PC-3 (cell line): ENCODE results near the gene RGS7BP. TPM values are rescaled to one million over a fixed set of nuclear protein-coding genes. Genes with fewer than 3 reads are reported as not detected.

Experiments
- ATAC-seq: fragments of 200-7000 bp; cut with Tn5 transposase; 2 replicates; pipeline ENCODE4 v1.9.1; 2020; ENCODE audit warnings: mild to moderate bottlenecking, moderate library complexity
- BruUV-seq: library from RNA; stranded (reverse); fragments of 400-500 nt; replicated peaks from 2 replicates; lab custom pipeline; 2021; lab: Mats Ljungman, UMichigan
- CTCF ChIA-PET: fragments of 300-600 bp; sonication (Branson Sonifier 250); formaldehyde crosslinking; loops from one replicate; lab custom pipeline; 2022; ENCODE audit warnings: antibody characterized with exemption; lab: Charles Lee
- POLR2A ChIA-PET: fragments of 300-600 bp; sonication (Branson Sonifier 250); formaldehyde crosslinking; loops from one replicate; lab custom pipeline; 2022; ENCODE audit warnings: antibody characterized with exemption; ENCODE audit not compliant: unreplicated experiment; lab: Charles Lee
- DNase-seq: peaks from one replicate; pipeline ENCODE4 v3.0.0-alpha.2; 2015
- H2AFZ ChIP-seq: fragments of 300-600 bp; sonication (generic); 2 replicates; pipeline ENCODE4 v1.6.0; 2016; ENCODE audit warnings: antibody characterized with exemption, low read length
- H3F3A ChIP-seq: fragments of 300-600 bp; sonication (generic); one replicate; pipeline ENCODE4 v1.6.0; 2017; ENCODE audit warnings: antibody characterized with exemption, low read length, control low read depth, mild to moderate bottlenecking; ENCODE audit not compliant: unreplicated experiment
- H3K27ac ChIP-seq: fragments of 300-600 bp; sonication (generic); 2 replicates; pipeline ENCODE4 v1.5.1; 2016; ENCODE audit warnings: mild to moderate bottlenecking, low read length
- H3K27me3 ChIP-seq: fragments of 300-600 bp; sonication (generic); 2 replicates; pipeline ENCODE4 v1.6.1; 2016; ENCODE audit warnings: low read length, mixed read lengths
- H3K36me3 ChIP-seq: fragments of 300-600 bp; sonication (generic); 2 replicates; pipeline ENCODE4 v1.6.1; 2016; ENCODE audit warnings: low read depth, mixed run types, low read length, mixed read lengths
- H3K4me1 ChIP-seq: fragments of 300-600 bp; sonication (generic); 2 replicates; pipeline ENCODE4 v1.5.1; 2016; ENCODE audit warnings: low read length; ENCODE audit not compliant: insufficient read depth
- H3K4me2 ChIP-seq: fragments of 300-600 bp; sonication (generic); 2 replicates; pipeline ENCODE4 v1.6.0; 2016; ENCODE audit warnings: low read length
- H3K4me3 ChIP-seq: fragments of 300-600 bp; sonication (generic); 2 replicates; pipeline ENCODE4 v1.5.1; 2016; ENCODE audit warnings: mild to moderate bottlenecking, low read length, mixed read lengths
- H3K79me2 ChIP-seq: fragments of 300-600 bp; sonication (generic); 2 replicates; pipeline ENCODE4 v1.6.1; 2017; ENCODE audit warnings: low read length, mixed read lengths
- H3K9ac ChIP-seq: fragments of 300-600 bp; sonication (generic); 2 replicates; pipeline ENCODE4 v1.6.0; 2016; ENCODE audit warnings: mild to moderate bottlenecking, low read length
- H3K9me2 ChIP-seq: fragments of 300-600 bp; sonication (generic); replicated peaks from 2 replicates; pipeline ENCODE4 v1.6.1; 2016; ENCODE audit warnings: mixed run types, low read length, mixed read lengths
- H3K9me3 ChIP-seq: fragments of 300-600 bp; sonication (generic); 2 replicates; pipeline ENCODE4 v1.6.1; 2016; ENCODE audit warnings: low read length, mixed read lengths
- H4K20me1 ChIP-seq: fragments of 300-600 bp; sonication (generic); 2 replicates; pipeline ENCODE4 v1.6.1; 2016; ENCODE audit warnings: low read length, mixed read lengths
- EZH2 ChIP-seq: fragments of 300-600 bp; sonication (generic); IDR thresholded peaks from one replicate; pipeline ENCODE4 v1.6.1; 2017; ENCODE audit warnings: antibody characterized with exemption, mild to moderate bottlenecking, low read length; ENCODE audit not compliant: unreplicated experiment
- EZH2phosphoT487 ChIP-seq: fragments of 300-600 bp; sonication (generic); IDR thresholded peaks from 2 replicates; pipeline ENCODE4 v1.6.1; 2018; ENCODE audit warnings: mild to moderate bottlenecking, antibody characterized with exemption, low read length, borderline replicate concordance
- intact Hi-C: fragments of 100-400 bp; cut with micrococcal nuclease; formaldehyde crosslinking; loops from 2 replicates; pipeline ENCODE4 v1.9.0; 2023
- total RNA-seq: library from RNA; depleted of rRNA; stranded (reverse); fragments of >200 nt; gene quantifications from 2 replicates; pipeline ENCODE4 v1.2.3, GENCODE V29; 2014
- TF ChIP-seq, protein P1 (sequence below): fragments of 300-600 bp; sonication (generic); conservative IDR thresholded peaks from 2 replicates; pipeline ENCODE4 v1.5.1; 2017; ENCODE audit warnings: antibody characterized with exemption, low read depth, mild to moderate bottlenecking, low read length

RGS7BP gene
- total RNA-seq, 1 experiment from 2014 or later, result 1.2 TPM

DNA sequence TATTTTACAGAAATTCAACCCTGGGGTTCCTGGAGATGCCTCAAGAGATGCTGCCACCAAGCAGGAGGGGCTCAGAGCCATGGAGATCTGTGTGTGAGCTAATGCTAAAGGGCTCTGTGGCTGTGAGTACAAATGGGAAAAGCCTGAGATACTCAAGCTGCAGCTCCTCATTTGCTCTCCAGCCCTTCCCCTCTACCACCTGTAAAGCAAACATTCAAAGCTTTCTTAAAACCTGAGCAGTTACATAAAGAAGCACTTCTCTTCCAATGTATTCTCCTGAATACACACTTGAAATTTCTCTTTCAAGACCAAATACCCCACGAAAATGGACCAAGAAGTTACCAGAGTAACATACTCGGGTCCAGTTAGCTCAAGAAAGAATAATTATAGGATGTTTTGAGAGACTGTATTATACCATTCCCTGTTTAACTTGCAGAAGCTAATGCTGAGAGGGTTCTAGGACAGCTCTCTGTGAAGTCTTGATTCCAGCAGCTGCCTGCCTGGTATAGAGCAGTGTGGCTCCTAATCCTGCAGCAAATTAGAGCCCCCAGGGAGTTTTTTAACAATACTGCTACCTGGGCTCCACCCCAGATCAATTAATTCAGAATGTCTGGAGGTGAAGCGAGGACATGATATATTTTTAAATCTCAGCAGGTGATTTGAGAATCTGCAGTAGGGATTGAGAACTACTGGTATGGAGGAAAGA, 21.1 kb downstream of the RGS7BP start:
- Histone ChIP-seq H3F3A (no peaks in the 10 kb centered on the region), H3K9ac (no peak overlapping the region), H4K20me1 (no peaks in the 10 kb centered on the region), H3K79me2 (no peaks in the 10 kb centered on the region), H3K4me3 (no peak overlapping the region), H2AFZ (no peak overlapping the region), H3K9me3 (no peaks in the 10 kb centered on the region), H3K4me2 (no peak overlapping the region), H3K27ac (no peak overlapping the region), H3K27me3 (no peaks in the 10 kb centered on the region), H3K4me1 (no peaks in the 10 kb centered on the region), H3K9me2 (no peaks in the 10 kb centered on the region), H3K36me3 (no peaks in the 10 kb centered on the region)
- no TSS peak for BruUV-seq
- ATAC-seq (no peak), DNase-seq (no peak)
- TF ChIP-seq, protein P1, sequence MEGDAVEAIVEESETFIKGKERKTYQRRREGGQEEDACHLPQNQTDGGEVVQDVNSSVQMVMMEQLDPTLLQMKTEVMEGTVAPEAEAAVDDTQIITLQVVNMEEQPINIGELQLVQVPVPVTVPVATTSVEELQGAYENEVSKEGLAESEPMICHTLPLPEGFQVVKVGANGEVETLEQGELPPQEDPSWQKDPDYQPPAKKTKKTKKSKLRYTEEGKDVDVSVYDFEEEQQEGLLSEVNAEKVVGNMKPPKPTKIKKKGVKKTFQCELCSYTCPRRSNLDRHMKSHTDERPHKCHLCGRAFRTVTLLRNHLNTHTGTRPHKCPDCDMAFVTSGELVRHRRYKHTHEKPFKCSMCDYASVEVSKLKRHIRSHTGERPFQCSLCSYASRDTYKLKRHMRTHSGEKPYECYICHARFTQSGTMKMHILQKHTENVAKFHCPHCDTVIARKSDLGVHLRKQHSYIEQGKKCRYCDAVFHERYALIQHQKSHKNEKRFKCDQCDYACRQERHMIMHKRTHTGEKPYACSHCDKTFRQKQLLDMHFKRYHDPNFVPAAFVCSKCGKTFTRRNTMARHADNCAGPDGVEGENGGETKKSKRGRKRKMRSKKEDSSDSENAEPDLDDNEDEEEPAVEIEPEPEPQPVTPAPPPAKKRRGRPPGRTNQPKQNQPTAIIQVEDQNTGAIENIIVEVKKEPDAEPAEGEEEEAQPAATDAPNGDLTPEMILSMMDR, result no peak
- TF ChIP-seq EZH2phosphoT487, result no peak
- no peak for TF ChIP-seq EZH2
- POLR2A ChIA-PET, result no interaction called here
- CTCF ChIA-PET, result no interaction called here
- intact Hi-C loops, result no loop called here

DNA sequence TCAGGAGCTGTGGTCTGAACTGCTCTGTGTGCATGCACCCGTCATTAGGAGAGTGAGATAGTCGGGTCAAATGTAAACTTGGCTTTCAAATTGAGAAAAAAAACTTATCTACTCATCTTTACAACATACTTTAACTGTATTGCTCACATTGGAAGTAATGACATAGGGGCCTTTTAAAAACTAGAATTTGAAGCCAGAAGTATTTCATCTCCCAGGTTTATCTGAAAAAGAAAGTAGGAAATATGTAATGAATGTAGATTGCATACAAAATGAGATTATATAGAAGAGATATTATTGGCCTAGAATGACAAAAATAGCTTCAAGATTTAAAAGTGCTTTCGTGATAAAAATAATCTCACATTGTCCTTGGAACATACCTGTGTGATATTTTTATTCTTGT, 24.3 kb downstream of the RGS7BP start:
- H4K20me1 ChIP-seq, result no peaks in the 10 kb centered on the region
- no peak overlapping the region for H3K9ac ChIP-seq
- no peaks in the 10 kb centered on the region for H3K9me2 ChIP-seq
- TF ChIP-seq EZH2phosphoT487, result no peak
- TF ChIP-seq, protein P1, result no peak
- no peak for TF ChIP-seq EZH2
- intact Hi-C loops, result no loop called here
- no peak overlapping the region for H3K27ac ChIP-seq
- no peaks in the 10 kb centered on the region for H3K9me3 ChIP-seq
- no peaks in the 10 kb centered on the region for H3K4me1 ChIP-seq
- POLR2A ChIA-PET, result no interaction called here
- no peak overlapping the region for H3K4me2 ChIP-seq
- no peak for DNase-seq
- no TSS peak for BruUV-seq
- no peaks in the 10 kb centered on the region for H3K36me3 ChIP-seq
- no peaks in the 10 kb centered on the region for H3K27me3 ChIP-seq
- no peak overlapping the region for H2AFZ ChIP-seq
- ATAC-seq, result no peak
- no peaks in the 10 kb centered on the region for H3F3A ChIP-seq
- no peaks in the 10 kb centered on the region for H3K79me2 ChIP-seq
- CTCF ChIA-PET, result no interaction called here
- no peak overlapping the region for H3K4me3 ChIP-seq

DNA sequence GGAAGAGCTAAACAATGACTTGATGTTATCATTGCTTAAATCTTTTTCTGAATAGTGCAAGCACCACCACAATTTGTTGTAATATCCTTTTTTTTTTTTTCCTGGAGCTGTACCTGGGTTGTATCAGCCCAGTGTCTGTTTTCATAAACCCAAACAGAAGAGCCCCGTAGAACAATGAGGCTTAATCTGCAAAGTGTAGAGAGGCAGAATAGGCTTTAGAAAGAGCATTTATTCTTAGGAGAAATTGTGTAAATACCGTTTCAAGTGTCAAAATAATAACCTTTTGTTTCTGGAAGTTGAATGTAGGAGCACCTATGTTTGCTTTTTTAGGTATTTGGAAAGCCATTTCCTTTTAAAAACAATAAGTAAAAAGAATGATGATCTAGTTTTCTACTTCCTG, 26.4 kb downstream of the RGS7BP start:
- Histone ChIP-seq H3K4me1 (no peaks in the 10 kb centered on the region), H3K27ac (no peak overlapping the region), H4K20me1 (no peaks in the 10 kb centered on the region), H3K9me2 (no peaks in the 10 kb centered on the region), H3K4me3 (no peak overlapping the region), H3K4me2 (0 out of 2 replicates have a peak overlapping the region, but pooled peaks have one; percentile 6), H3F3A (no peaks in the 10 kb centered on the region), H3K79me2 (no peaks in the 10 kb centered on the region), H2AFZ (no peak overlapping the region), H3K9me3 (no peaks in the 10 kb centered on the region), H3K36me3 (no peaks in the 10 kb centered on the region), H3K27me3 (no peaks in the 10 kb centered on the region), H3K9ac (no peak overlapping the region)
- ATAC-seq (peak; percentile 66), DNase-seq (no peak)
- TF ChIP-seq, protein P1, result no peak
- TF ChIP-seq EZH2, result no peak
- no peak for TF ChIP-seq EZH2phosphoT487
- CTCF ChIA-PET, result no interaction called here
- BruUV-seq, result no TSS peak
- intact Hi-C loops, result no loop called here
- POLR2A ChIA-PET, result no interaction called here
